Skin of body (tissue), 2 donors: Measurements from ENCODE around the gene SNAI1. TPM values are rescaled to one million over a fixed set of nuclear protein-coding genes. Genes with fewer than 3 reads are reported as not detected.
"Not testable (repeated sequence)": the region's sequence is repeated elsewhere in the genome, so short reads cannot be mapped to it uniquely, and the experiment has no call there.

Source experiments
- DNase-seq: peaks from one replicate; lab custom pipeline; 2025; lab: John Stamatoyannopoulos, UW
- total RNA-seq: library from RNA; depleted of rRNA; stranded (reverse); fragments of >200 nt; gene quantifications from one replicate; pipeline ENCODE4 v1.2.3, GENCODE V29; 2014

The SNAI1 gene
- total RNA-seq, 1 donor from 2014 or later = 0.59 TPM

DNA sequence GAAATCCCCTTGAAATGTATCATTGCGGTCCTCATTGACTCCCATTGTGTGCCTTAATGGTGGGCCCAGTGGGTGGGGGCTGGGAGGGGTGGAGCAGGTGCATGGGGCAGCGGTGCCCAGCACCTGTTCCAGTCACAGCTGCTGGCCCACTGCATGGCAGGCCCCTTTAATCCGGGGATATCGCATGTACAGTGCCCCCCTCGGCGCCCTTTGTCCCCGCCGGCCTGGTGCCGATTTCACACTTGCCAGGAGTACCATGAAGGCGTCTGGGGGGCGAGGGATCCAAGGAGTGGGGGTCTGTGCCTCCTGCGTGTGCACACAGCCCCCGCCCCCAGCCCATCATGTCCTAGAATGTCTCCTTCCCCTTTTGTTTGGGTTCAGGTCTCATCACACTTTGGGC lies 2.8 kb downstream of the SNAI1 start:
- no peak for DNase-seq

DNA sequence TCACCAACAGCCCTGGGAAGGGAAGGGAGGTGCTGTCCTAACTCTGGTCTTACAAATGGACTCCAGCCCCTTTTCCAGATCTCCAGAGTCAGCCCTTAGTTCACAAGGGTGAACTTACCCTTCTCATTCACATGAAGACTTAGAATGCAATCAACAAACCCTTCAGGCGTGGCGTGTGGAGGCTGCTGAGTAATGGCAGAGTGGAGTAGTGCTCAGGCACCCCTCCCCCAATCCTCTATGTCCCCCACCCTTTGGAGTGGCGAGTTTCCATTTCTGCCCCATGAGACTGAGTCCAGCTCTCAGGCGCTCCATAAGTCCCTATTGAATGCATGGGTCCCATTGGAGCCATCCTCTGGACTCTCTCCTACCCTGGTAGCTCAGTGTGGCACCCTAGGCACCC lies 3.3 kb downstream of the SNAI1 start:
- no peak for DNase-seq

DNA sequence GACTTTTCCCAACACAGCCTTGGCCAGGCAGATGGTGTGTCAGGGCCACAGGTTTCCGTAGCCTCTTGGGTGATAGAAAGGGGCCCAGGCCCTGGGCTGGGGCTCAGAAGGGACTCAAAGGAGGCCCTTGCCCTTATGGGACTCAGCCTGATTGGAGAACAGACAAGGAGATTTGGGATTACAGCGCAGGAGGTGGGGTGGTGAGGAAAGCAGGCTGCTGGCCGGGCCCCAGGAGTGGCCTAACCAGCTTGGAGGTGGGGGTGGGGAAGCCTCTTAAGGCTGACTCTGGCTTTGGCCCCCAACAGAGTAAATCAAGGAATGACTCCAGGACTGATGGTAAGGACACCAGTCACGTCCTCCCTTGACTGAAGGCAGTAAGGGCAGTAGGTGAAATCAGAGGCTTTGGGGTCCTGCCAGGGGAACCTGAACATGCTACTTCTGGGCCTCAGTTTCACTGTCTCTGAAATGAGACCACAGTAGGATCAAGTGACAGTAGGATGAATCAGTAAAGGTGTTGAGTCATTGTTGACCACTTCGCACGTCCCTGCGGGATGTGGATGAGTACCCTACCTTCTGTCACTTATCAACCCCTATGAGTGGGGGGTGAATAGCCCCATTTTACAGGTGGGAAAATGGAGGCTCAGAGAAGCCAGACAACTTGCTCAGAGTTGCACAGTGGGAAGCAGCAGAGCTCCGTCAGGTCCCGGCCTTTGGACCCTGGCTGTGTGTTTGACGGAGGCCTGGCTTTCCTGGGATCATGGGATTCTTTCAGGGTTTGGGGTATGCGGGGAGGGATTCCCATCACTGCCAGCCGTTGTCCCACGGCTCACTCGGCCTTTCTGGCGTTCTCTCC lies 4.5 kb downstream of the SNAI1 start:
- no peak for DNase-seq

DNA sequence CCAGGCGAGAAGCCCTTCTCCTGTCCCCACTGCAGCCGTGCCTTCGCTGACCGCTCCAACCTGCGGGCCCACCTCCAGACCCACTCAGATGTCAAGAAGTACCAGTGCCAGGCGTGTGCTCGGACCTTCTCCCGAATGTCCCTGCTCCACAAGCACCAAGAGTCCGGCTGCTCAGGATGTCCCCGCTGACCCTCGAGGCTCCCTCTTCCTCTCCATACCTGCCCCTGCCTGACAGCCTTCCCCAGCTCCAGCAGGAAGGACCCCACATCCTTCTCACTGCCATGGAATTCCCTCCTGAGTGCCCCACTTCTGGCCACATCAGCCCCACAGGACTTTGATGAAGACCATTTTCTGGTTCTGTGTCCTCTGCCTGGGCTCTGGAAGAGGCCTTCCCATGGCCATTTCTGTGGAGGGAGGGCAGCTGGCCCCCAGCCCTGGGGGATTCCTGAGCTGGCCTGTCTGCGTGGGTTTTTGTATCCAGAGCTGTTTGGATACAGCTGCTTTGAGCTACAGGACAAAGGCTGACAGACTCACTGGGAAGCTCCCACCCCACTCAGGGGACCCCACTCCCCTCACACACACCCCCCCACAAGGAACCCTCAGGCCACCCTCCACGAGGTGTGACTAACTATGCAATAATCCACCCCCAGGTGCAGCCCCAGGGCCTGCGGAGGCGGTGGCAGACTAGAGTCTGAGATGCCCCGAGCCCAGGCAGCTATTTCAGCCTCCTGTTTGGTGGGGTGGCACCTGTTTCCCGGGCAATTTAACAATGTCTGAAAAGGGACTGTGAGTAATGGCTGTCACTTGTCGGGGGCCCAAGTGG lies 5.3 kb downstream of the SNAI1 start:
- no peak for DNase-seq

DNA sequence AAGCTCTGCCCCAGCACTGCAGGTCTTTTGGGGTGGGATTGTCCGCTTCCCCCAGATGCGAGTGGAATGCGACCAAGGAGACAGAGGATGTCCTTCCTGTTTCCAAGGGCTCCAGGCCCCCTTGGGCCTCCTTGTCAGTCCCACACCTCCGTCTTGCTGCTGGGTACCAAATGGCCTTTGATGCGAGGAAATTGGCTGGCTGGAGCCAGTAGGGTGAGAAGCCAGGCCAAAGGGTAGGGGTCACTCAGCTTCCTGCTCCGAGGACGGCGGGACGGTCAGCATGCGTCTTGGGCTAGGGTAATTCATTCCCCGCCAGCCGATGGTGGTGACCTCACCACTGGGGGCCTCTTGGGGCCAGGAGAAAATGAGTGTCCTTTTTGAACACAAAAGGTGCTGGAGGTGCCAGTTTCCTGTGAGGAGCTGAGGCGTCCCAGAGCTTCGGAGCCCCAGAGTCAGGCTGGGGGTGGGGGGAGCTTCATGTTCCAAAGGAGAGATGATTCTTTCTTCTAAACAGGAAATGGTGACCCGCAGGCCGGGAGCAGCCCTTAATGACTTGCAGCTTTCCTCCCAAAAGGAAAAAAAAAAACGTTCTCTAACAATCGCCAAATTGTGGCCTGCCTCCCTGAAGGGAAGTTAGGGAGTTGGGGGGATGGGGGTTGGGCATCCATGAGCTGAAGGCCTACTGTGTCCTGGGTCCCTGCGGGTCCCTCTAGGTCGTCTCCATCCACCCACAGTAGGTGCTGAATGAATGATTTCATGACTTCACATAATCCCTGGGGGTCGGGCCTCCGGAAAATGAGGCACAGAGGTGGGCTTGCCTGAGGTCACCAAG lies 6.7 kb downstream of the SNAI1 start:
- DNase-seq = peak; percentile 79

DNA sequence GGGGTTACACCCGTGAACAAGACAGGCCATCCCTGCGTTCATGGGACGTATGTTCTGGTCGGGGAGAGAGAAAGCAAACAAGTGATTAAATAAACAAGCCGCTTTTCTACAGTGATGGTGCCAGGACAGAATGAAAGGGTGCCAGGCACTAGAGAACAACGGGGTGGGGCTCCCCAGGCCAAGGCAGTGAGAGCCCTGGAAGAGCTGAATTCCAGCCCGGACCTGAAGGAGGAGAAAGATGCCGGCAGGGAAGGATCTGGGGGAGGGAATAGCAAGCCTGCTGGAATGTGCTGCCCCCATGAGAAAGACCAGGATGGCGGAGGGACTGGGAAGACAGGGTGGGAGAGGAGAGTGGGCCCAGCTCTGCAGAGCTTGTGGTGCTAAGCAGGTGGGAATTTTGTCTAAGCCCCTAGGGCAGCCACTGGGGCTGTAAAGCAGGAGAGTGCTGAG lies 7.5 kb downstream of the SNAI1 start:
- DNase-seq = no peak

DNA sequence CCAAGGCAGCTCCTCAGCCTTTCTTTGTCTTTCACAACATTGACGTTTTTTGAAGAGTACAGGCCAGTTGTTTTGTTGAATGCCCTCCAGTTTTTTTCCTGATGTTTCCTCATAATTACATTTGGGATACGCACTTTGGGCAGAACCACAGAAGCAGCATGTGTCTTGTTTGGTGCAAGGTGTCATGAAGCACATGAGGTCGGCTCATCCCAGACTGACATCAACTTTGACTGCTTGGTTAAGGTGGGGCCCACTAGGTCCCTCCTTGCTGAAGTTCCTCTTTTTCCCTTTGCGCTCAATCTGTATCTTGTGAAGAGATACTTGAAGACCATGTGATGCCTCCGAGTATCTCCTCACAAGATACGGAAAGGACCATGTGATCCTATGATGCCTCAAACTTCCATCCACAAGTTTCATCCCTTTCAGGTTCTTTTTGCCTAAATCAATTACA lies 10.5 kb downstream of the SNAI1 start:
- DNase-seq = no peak

DNA sequence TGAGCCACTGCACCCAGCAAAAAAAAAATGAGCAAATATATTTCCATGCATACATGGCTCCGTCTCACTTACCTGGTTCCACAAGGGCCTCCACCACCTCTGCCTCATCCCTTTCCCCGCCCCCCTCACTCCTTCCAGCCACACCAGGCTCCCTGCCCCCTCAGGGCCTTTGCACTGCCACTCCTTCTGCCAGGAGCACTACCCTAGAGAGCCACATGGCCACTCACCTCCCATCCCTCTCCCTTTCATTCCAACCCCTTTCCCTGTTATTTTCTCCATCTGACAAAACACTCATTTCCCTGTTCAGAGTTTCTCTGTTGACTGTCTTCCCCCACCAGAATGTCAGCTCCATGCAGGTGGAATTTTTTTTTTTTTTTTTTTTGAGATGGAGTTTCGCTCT lies 12.8 kb downstream of the SNAI1 start:
- no peak for DNase-seq

DNA sequence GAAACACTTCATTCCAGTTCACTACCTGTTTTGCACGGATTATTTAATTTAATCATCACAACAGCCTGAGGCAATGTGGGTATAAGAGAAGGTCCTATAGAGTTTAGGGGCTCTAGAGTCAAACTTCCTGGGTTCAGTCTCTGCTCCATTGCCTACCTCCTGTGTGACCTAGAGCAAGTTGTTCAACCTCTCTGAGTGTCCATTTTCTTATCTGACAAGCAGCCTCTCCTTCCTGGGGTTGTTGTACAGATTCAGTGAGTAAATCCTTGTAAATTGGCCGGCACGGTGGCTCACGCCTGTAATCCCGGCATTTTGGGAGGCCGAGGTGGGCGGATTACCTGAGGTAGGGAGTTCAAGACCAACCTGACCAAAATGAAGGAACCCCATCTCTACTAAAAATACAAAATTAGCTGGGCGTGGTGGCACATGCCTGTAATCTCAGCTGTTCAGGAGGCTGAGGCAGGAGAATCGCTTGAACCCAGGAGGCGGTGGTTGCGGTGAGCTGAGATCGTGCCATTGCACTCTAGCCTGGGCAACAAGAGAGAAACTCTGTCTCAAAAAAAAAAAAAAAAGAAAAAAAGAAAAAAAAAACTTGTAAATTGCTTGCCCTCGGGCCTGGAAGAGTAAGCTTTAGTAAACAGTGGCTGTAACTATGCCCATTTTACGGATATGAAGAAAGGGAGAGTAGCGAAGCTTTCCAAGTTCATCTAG lies 15.9 kb downstream of the SNAI1 start:
- DNase-seq = not testable (repeated sequence)

DNA sequence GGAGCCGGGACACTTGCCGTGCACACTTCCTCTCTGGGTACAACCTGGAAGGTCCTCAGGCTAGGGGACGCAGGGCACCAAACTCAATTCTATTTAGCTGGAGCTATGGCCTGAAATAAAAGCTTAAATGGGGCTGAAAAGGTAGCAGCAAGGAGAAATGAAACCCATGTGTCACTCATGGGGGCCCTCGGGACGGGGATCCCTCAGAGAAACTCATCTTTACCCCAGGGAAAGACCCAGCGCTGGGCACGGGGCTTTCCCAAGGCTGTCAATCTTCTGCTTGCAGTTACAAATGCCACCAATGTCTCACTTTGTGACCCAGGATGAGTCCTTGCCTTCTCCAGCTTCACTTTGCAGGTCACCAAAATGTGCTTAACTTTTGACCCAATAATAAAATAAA lies 16.5 kb downstream of the SNAI1 start:
- DNase-seq = no peak

DNA sequence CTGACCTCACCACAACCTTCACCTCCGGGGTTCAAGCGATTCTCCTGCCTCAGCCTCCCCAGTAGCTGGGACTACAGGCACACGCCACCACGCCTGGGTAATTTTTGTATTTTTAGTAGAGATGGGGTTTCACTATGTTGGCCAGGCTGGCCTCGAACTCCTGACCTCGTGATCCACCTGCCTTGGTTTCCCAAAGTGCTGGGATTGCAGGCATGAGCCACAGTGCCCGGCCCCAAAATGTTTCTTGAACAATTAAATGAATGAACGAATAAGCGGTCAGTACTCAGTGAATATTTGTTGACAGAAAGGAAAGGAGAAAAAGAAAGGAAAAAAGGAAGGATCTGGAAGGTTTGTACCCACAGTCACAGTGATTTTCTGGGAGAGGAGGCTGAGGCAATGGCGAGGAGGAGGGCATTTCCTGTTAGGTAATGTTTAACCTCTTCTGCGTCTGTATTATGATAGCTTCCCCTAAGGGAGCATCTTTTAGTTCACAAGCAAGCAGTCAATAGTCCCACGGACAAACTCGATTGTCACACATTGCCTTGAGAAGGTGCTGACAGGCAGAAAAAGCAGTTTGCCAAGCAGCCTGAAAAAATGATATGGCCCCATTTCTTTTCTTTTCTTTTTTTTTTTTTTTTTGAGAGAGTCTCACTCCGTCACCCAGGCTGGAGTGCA lies 17.9 kb downstream of the SNAI1 start:
- not testable (repeated sequence) for DNase-seq

DNA sequence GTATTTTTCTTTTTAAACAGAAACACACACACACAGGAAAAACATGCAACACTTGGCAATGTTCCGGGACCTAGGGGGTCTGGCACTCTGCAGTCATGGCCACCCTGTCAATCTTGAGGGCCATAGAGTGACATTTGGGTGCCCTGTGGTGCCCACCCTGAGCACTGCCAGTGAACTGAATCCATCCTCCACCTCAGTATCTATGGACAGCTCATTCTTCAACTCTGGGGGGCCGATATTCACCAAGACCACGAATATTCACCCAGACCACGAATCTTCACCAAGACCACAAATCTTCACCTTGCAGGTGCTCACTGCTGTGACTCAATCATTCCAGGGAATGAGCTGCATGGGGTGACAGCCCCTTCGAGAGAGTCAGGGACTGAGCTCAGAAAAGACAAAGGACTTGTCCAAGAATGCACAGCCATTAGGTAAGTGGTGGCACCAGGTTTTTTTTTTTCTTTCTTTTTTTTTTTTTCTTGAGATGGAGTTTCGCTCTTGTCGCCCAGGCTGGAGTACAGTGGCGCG lies 19.1 kb downstream of the SNAI1 start:
- DNase-seq = no peak

DNA sequence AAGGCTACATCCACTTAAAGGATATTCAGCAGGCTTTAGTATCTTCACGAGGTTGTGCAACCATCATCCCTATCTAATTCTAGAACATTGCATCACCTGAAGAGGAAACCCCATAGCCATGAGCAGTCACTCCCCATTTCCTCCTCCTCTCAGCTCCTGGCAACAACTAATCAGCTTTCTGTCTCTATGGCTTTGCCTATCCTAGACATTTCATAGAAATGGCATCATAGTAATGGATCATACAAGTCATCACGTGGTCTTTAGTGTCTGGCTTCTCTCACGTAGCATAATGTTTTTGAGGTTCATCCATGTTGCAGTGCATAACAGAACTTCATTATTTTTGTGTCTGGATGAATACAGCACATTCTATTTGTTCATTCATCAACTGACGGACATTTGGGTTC lies 20.5 kb downstream of the SNAI1 start:
- no peak for DNase-seq

DNA sequence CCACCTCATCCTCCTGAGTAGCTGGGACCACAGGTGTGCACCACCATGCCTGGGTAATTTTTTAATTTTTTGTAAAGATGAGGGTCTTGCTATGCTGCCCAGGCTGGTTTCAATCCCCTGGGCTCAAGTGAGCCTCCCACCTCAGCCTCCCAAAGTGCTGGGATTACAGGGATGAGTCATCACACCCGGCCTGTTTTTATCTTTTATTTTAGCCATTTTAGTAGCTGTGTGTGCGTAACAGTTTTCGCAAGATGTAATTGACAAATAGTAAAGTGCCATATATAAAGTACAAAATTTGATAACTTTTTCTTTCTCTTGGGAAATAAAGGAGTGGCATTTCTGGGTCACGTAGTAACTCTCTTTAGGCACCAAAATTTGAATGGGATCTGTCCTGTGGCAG lies 21.4 kb downstream of the SNAI1 start:
- no peak for DNase-seq

DNA sequence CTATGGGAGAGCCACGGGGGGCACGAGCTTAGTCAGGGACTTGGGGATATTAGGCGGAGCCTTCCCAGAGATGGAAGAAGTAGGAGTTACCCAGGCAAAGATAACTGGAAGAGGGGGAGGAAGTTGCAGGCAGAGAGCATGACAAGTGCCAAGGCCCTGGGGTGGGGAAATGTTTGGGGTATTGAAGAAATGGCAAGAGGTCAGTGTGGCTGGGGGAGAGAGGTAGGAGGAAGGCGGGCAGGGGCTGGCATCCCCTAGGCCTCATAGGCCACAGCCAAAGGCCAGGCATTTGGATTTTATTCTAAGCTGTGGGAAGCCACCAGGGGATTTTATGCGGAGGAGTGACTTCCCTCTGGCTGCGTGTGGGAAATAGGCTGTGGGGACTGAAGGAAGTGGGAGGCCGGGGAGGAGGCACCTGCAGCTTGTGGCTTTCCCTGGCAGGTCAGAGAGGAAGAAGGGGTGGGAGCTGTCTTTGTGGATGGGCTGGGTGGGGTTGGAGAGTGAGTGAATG lies 22.7 kb downstream of the SNAI1 start:
- DNase-seq = no peak

DNA sequence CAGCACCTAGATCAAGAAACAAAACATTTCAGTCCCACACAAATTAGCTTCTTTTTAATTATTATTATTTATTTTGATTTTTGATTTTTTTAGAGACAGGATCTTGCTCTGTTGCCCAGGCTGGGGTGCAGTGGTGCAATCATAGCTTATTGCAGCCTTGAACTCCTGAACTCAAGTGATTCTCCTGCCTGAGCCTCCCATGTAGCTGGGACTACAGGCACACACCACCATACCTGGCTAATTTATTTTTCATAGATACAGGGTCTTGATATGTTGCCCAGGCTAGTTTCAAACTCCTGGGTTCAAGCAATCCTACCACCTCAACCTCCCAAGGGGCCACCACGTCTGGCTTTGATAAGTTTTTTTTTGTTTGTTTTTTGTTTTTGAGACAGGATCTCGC lies 24.6 kb downstream of the SNAI1 start:
- no peak for DNase-seq

DNA sequence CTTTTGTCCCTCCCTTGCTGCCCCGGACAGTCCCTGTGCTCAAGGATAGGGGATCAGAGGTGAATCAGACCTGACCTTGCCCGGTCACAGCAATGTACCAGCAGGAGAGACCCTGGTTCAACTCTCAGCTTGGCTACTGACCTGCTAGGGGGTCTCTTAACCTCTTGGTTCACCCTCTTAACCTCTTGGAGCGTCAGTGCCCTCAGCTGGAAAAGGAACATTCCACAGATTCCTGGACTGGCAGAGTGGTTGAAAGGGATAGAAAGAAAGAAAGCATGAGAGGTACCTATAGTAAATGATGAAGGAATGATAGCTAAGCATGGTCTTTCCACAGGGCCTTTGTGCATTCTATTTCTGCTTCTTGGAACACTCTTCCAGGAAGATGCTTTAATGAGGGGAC lies 25.2 kb downstream of the SNAI1 start:
- DNase-seq = no peak

DNA sequence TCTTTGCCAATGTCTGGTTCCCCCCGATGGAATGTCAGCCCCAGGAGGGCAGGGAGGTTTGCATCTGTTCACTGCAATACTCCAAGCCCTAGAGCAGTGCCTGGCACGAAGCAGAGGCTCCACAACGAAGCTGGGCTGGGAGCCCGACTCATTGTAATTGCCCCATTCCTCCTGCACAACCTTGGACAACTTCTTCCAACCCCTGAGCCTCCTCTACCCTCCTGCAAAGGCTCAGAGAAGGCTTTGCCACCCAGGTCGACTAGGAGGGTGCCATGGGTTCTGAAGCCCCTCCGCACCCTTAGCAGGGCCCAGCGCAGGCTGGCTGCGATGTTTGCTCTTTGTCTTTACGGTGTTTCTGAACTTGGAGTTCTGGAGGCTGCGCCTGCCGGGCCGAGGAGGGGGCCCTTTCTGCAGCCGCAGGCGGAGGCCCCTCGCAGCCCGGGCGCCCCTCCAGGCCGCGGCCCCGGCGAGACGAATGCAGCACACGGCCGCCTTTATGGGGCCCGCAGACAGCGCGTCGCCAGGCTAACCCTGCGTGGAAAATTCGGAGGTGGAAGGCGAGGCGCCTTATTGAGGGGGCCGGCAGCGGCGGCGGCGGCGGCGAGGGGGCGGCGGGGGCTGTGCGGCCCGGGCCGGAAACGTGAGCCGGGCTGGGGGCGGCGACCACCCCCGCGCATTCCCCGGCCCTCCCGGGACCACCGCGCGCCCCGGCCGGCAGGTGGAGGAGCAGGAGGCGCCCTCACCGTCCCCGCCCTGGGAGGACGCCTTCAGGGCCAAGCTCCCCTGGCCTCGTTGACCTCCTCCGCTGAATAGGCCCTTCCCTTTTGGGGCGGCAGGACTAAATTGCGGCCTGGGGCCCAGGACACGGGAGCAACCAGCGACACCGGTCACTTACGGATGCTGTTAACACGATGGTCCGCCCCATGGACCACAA lies 27.0 kb downstream of the SNAI1 start:
- DNase-seq = no peak

DNA sequence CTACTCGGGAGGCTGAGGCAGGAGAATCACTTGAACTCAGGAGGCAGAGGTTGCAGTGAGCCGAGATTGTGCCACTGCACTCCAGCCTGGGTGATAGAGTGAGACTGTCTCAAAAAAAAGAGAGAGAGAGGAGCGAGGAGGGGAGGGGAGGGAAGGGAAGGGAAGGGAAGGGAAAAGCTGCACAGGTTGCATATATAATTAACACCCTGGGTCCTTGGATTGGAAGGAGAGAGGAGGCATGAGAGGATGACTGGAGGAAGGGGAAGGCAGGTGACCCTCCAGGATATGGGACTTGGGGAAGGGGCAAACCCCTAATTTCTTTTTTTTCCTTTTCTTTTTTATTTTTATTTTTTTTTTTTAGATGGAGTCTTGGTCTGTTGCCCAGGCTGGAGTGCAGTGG lies 28.8 kb downstream of the SNAI1 start:
- DNase-seq = not testable (repeated sequence)
